Brain microvascular endothelial cell (primary cell): ENCODE measurements around the gene MYL11.

Experiments used
- DNase-seq: peaks from one replicate; pipeline ENCODE4 v3.0.0-alpha.2; 2020
- H3K27ac ChIP-seq: fragments of 250-450 bp; sonication (Bioruptor Pico); 2 replicates; pipeline ENCODE4 v1.5.1; 2020; ENCODE audit warnings: mild to moderate bottlenecking, moderate library complexity
- H3K27me3 ChIP-seq: fragments of 250-450 bp; sonication (Bioruptor Pico); replicated peaks from 2 replicates; pipeline ENCODE4 v1.5.1; 2020; ENCODE audit warnings: mild to moderate bottlenecking
- H3K36me3 ChIP-seq: fragments of 250-450 bp; sonication (Bioruptor Pico); replicated peaks from 2 replicates; pipeline ENCODE4 v1.5.1; 2020; ENCODE audit warnings: mild to moderate bottlenecking
- H3K4me3 ChIP-seq: 2 replicates; pipeline ENCODE4 v1.5.1; 2011; ENCODE audit warnings: low read depth, mild to moderate bottlenecking, control low read depth, low read length, moderate library complexity
- in situ Hi-C: cut with HindIII; loops from 2 replicates; pipeline ENCODE4 v1.10.0; 2017; ENCODE audit warnings: low sequenced_read_pairs, low pct_ligation_motif_present
- TF ChIP-seq, protein P1 (sequence below): IDR thresholded peaks from 2 replicates; pipeline ENCODE4 v1.5.1; 2011; ENCODE audit warnings: low read depth, mild to moderate bottlenecking, moderate library complexity, low read length, control low read depth, inconsistent platforms; ENCODE audit errors: missing control alignments

MYL11 gene

GRCh38 chr16:30409125-30410060 lies 34.8 kb downstream of the MYL11 start:
- peak overlapping the region; percentile 15 for H3K4me3 ChIP-seq
- no peaks in the 10 kb centered on the region for H3K27me3 ChIP-seq
- DNase-seq: peak; percentile 86
- peaks cover 9% of the 10 kb centered on the region for H3K36me3 ChIP-seq
- in situ Hi-C loops: no loop called here
- no peak overlapping the region for H3K27ac ChIP-seq
- TF ChIP-seq, protein P1, sequence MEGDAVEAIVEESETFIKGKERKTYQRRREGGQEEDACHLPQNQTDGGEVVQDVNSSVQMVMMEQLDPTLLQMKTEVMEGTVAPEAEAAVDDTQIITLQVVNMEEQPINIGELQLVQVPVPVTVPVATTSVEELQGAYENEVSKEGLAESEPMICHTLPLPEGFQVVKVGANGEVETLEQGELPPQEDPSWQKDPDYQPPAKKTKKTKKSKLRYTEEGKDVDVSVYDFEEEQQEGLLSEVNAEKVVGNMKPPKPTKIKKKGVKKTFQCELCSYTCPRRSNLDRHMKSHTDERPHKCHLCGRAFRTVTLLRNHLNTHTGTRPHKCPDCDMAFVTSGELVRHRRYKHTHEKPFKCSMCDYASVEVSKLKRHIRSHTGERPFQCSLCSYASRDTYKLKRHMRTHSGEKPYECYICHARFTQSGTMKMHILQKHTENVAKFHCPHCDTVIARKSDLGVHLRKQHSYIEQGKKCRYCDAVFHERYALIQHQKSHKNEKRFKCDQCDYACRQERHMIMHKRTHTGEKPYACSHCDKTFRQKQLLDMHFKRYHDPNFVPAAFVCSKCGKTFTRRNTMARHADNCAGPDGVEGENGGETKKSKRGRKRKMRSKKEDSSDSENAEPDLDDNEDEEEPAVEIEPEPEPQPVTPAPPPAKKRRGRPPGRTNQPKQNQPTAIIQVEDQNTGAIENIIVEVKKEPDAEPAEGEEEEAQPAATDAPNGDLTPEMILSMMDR: peak; percentile 99

DNA sequence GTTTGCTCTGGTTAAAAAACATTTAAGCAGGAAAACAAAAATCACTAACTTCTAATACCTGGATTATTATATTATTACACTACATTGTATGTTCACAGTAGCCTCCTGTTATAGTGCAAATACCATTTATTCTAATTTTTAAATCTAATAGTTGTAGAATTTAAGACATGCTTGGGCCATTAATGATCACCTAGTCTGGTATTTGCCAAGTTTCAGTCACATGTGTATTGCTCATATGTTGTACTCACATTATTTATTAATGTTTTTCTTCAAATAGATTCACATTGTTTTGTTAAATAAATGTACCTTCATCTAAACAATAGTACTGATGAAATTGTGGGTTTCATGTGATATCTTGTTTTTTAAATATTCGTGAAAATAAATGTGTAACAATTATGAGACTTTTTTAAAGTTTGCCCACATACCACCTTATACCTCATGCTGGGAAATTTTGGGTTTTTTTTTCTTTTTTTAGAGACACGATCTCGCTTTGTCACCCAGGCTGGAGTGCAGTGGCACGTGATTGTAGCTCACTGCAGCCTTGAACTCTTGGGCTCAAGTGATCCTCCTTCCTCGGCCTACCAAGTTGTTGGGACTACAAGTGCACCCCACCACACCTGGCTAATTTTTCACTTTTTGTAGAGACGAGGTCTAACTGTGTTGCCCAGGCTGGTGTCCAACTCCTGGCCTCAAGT lies 38.7 kb downstream of the MYL11 start:
- no peak overlapping the region for H3K27ac ChIP-seq
- no peak for DNase-seq
- TF ChIP-seq, protein P1: no peak
- H3K4me3 ChIP-seq: no peak overlapping the region
- H3K36me3 ChIP-seq: peaks cover 9% of the 10 kb centered on the region
- no peaks in the 10 kb centered on the region for H3K27me3 ChIP-seq
- in situ Hi-C loops: no loop called here

- no peak overlapping the region for H3K27ac ChIP-seq
- H3K4me3 ChIP-seq: no peak overlapping the region
- TF ChIP-seq, protein P1: no peak
- no peaks in the 10 kb centered on the region for H3K27me3 ChIP-seq
- no peak for DNase-seq
- in situ Hi-C loops: no loop called here
- peaks cover 9% of the 10 kb centered on the region for H3K36me3 ChIP-seq
Observed at GRCh38 chr16:30414159-30414558, 39.6 kb downstream of the MYL11 start.

DNA sequence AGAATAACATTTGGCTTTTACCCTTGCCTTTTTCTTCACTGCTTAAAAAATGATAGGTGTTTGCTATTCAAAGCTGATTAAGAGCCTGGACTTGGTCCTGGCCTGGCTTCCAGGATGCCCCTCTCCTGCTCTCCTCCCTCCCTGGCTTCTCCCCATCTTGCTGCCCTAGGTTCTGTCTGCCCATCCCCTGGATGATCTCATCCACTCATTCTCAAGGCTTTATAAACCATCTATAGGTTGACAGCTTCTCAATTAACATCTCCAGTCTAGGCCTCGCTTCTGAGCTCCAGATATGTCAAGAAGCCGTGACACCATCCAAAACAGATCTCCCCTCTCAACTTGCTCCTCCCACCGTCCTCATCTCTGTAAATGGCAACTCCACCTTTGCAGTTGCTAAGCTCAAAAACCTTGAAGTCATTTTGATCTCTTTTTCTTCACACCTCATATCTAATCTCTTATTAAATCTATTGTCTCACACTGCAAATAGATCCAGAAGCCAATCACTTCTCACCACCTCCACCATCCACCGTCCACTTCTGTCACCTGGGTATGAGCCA lies 41.5 kb downstream of the MYL11 start:
- no peak for DNase-seq
- TF ChIP-seq, protein P1: no peak

GRCh38 chr16:30416624-30417528 lies 42.3 kb downstream of the MYL11 start:
- TF ChIP-seq, protein P1: no peak
- in situ Hi-C loops: no loop called here
- Histone ChIP-seq H3K27ac (no peak overlapping the region), H3K36me3 (peaks cover 7% of the 10 kb centered on the region), H3K4me3 (peak overlapping the region; percentile 52), H3K27me3 (no peaks in the 10 kb centered on the region)
- DNase-seq: no peak

More for the DNA sequence above, 41.5 kb downstream of the MYL11 start:
- no peaks in the 10 kb centered on the region for H3K27me3 ChIP-seq
- in situ Hi-C loops: no loop called here
- no peak overlapping the region for H3K4me3 ChIP-seq
- peaks cover 9% of the 10 kb centered on the region for H3K36me3 ChIP-seq
- H3K27ac ChIP-seq: no peak overlapping the region
